Parathyroid adenoma (tissue), 2 donors: ENCODE measurements around the gene LHX5.

Experiments used
- H2AFZ ChIP-seq: fragments of 300-600 bp; sonication (generic); one replicate; pipeline ENCODE4 v1.7.0; 2017; ENCODE audit warnings: antibody characterized with exemption, mild to moderate bottlenecking
- H3K27ac ChIP-seq: fragments of 300-600 bp; sonication (generic); one replicate; pipeline ENCODE4 v1.7.0; 2017
- H3K27me3 ChIP-seq: fragments of 300-600 bp; sonication (generic); one replicate; pipeline ENCODE4 v1.7.0; 2017; ENCODE audit warnings: low read length; ENCODE audit not compliant: control insufficient read depth, insufficient read depth
- H3K36me3 ChIP-seq: fragments of 300-600 bp; sonication (generic); one replicate; pipeline ENCODE4 v1.7.0; 2017; ENCODE audit warnings: low read length; ENCODE audit not compliant: control insufficient read depth, insufficient read depth
- H3K4me1 ChIP-seq: fragments of 300-600 bp; sonication (generic); one replicate; pipeline ENCODE4 v1.7.0; 2017; ENCODE audit warnings: control low read depth
- H3K4me2 ChIP-seq: fragments of 300-600 bp; sonication (generic); one replicate; pipeline ENCODE4 v1.7.0; 2017; ENCODE audit warnings: low read length
- H3K4me3 ChIP-seq: fragments of 300-600 bp; sonication (generic); one replicate; pipeline ENCODE4 v1.7.0; 2017; ENCODE audit warnings: low read depth, low read length
- H3K79me2 ChIP-seq: fragments of 300-600 bp; sonication (generic); one replicate; pipeline ENCODE4 v1.7.0; 2017; ENCODE audit warnings: control low read depth
- H3K9ac ChIP-seq: fragments of 300-600 bp; sonication (generic); one replicate; pipeline ENCODE4 v1.7.0; 2017; ENCODE audit warnings: mild to moderate bottlenecking
- H3K9me3 ChIP-seq: fragments of 300-600 bp; sonication (generic); one replicate; pipeline ENCODE4 v1.7.0; 2017; ENCODE audit warnings: low read length; ENCODE audit not compliant: control insufficient read depth
- CTCF ChIP-seq: fragments of 300-600 bp; sonication (generic); IDR thresholded peaks from one replicate; pipeline ENCODE4 v1.7.0; 2017; ENCODE audit warnings: antibody characterized with exemption, mild to moderate bottlenecking
- donor health status: primary hyperparathyroidism.

Gene LHX5

DNA sequence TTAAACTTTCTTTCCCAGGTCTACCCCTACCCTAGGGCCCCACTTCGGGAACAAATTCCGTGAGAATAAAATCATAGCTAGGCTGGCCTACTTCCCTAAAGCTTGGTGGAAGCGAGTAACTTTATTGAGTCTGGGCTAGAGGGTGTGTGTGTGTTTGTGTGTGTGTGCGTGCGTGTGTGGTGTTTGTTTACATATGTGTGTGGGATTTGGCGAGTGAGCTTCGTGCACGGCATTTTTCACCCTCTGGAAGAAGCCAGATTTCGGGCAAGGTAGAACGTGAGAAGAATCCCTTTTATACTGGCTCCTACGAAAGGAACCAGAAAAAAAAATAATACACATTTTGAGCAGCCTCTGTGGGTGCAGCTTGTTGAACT is 7.5 kb upstream of the LHX5 start:
- Histone ChIP-seq H3K4me2 (no peak overlapping the region), H3K27me3 (no peaks in the 10 kb centered on the region), H3K4me1 (no peaks in the 10 kb centered on the region), H3K36me3 (no peaks in the 10 kb centered on the region), H2AFZ (no peak overlapping the region), H3K4me3 (no peak overlapping the region), H3K9ac (no peak overlapping the region), H3K79me2 (no peaks in the 10 kb centered on the region), H3K27ac (no peak overlapping the region), H3K9me3 (no peaks in the 10 kb centered on the region)
- no peak for TF ChIP-seq CTCF

DNA sequence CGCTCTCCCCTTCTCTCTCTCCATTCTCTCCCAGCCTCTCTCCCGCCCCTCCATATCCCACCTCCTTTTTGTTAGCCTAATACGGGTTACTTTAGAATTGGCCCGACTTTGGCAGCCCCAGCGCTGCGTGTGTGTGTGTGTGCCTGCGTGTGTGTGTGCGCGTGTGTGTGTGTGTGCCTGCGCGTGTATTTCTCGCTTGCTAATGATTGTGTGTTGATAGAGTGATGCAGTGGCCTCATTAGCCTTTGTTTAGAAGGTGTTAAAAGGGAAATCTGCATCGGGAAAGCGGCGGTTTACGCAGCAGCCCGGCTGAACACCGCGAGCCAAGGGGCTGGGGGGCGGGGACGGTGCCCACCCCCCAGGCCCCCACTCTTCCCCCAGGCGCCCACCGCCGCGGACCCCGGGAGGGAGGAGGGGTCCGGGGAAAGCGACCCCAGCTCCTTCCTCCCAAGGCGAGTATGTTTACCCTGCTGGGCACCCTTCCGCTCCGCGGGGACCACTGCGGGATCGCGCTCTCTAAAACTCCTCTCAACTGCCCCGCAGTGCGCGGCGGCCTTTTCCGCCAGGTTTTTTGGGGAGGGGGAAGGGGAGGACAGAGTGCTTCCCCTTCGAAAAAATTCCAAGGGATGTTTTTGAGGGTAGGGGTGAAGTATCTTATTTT is 6.8 kb upstream of the LHX5 start:
- Histone ChIP-seq H3K36me3 (no peaks in the 10 kb centered on the region), H3K4me3 (no peak overlapping the region), H3K9ac (no peak overlapping the region), H3K4me1 (no peaks in the 10 kb centered on the region), H3K27ac (no peak overlapping the region), H2AFZ (no peak overlapping the region), H3K27me3 (no peaks in the 10 kb centered on the region), H3K4me2 (no peak overlapping the region), H3K9me3 (no peaks in the 10 kb centered on the region), H3K79me2 (no peaks in the 10 kb centered on the region)
- TF ChIP-seq CTCF = no peak

- Histone ChIP-seq H3K4me3 (no peak overlapping the region), H3K9me3 (no peaks in the 10 kb centered on the region), H3K36me3 (no peaks in the 10 kb centered on the region), H3K4me2 (no peak overlapping the region), H3K9ac (no peak overlapping the region), H3K27ac (no peak overlapping the region), H3K79me2 (no peaks in the 10 kb centered on the region), H3K4me1 (no peaks in the 10 kb centered on the region), H3K27me3 (peaks cover 4% of the 10 kb centered on the region), H2AFZ (no peak overlapping the region)
- TF ChIP-seq CTCF = no peak
Measured at GRCh38 chr12:113477842-113478215, 6.2 kb upstream of the LHX5 start.

DNA sequence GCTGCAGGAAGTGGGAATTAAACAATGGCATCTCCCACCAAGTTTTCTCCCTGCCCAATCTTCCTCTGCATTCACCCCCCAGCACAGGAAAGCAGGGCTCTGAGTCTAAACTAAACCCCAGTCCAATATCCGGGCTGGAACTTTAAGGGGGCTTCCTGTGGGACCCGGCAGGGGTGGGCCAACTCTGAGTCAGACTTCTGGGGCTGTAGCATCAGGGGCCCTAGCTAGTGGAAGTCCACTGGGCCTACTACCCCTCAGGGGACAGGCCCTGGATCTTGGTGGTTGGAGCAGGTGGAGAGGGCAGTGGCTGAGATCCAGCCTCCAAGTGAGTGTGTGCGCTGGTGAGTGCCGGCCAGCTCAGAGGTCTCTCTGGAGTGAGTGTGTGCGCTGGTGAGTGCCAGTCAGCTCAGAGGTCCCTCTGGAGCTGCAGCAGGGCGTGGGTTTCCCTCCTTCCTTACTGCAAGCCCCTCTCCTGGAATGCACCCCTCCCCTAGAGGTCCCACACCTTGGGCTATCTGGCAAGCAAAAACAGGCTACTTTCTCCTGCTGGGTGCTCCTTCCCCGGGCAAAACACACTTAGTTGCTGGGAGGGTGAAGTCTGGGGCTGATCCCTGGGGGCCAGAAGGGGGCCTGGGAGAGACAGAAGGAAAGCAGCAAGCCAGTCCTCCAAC is 5.6 kb upstream of the LHX5 start:
- Histone ChIP-seq H3K4me3 (no peak overlapping the region), H3K79me2 (no peaks in the 10 kb centered on the region), H3K27ac (no peak overlapping the region), H3K4me1 (no peaks in the 10 kb centered on the region), H3K9me3 (no peaks in the 10 kb centered on the region), H3K9ac (no peak overlapping the region), H3K27me3 (peaks cover 7% of the 10 kb centered on the region), H3K36me3 (no peaks in the 10 kb centered on the region), H3K4me2 (no peak overlapping the region), H2AFZ (no peak overlapping the region)
- no peak for TF ChIP-seq CTCF
